KMS-11 (cell line): ENCODE data around the gene UMPS.

Experiments
- H2AFZ ChIP-seq: fragments of 200-600 bp; sonication (generic); 2 replicates; pipeline ENCODE4 v1.6.1; 2016; ENCODE audit warnings: antibody characterized with exemption, mixed run types, low read depth
- H3K27ac ChIP-seq: fragments of 200-600 bp; sonication (generic); 2 replicates; pipeline ENCODE4 v1.6.1; 2016; ENCODE audit warnings: mild to moderate bottlenecking, mixed run types
- H3K27me3 ChIP-seq: fragments of 200-600 bp; sonication (generic); 2 replicates; pipeline ENCODE4 v1.6.1; 2017; ENCODE audit warnings: mild to moderate bottlenecking, low read depth, mixed run types, moderate library complexity; ENCODE audit not compliant: insufficient read depth
- H3K36me3 ChIP-seq: fragments of 200-600 bp; sonication (generic); 2 replicates; pipeline ENCODE4 v1.6.1; 2017; ENCODE audit warnings: mild to moderate bottlenecking, mixed run types; ENCODE audit not compliant: insufficient read depth
- H3K4me1 ChIP-seq: fragments of 200-600 bp; sonication (generic); 2 replicates; pipeline ENCODE4 v1.6.1; 2016; ENCODE audit warnings: mild to moderate bottlenecking, low read depth, mixed run types; ENCODE audit not compliant: poor library complexity, severe bottlenecking
- H3K4me2 ChIP-seq: fragments of 200-600 bp; sonication (generic); 2 replicates; pipeline ENCODE4 v1.7.0; 2016; ENCODE audit warnings: mild to moderate bottlenecking, mixed run types
- H3K4me3 ChIP-seq: fragments of 200-600 bp; sonication (generic); IDR thresholded peaks from 2 replicates; pipeline ENCODE4 v1.6.1; 2017; ENCODE audit warnings: low read depth, low read length, mixed read lengths; ENCODE audit not compliant: insufficient read depth
- H3K79me2 ChIP-seq: fragments of 200-600 bp; sonication (generic); 2 replicates; pipeline ENCODE4 v1.6.1; 2016; ENCODE audit warnings: low read depth, mixed run types; ENCODE audit not compliant: insufficient read depth
- H3K9ac ChIP-seq: fragments of 200-600 bp; sonication (generic); 2 replicates; pipeline ENCODE4 v1.6.1; 2016; ENCODE audit warnings: mild to moderate bottlenecking, mixed run types
- H4K20me1 ChIP-seq: fragments of 200-600 bp; sonication (generic); 2 replicates; pipeline ENCODE4 v1.6.1; 2016; ENCODE audit warnings: mild to moderate bottlenecking, mixed run types; ENCODE audit not compliant: insufficient read depth
- CTCF ChIP-seq: fragments of 200-600 bp; sonication (generic); conservative IDR thresholded peaks from 2 replicates; pipeline ENCODE4 v1.6.1; 2017; ENCODE audit warnings: low read depth, mild to moderate bottlenecking, antibody characterized with exemption, low read length, moderate library complexity, mixed read lengths

Gene UMPS

GRCh38 chr3:124796477-124796876 is 66.2 kb downstream of the UMPS start:
- Histone ChIP-seq H3K4me3 (no peak overlapping the region), H3K9ac (no peak overlapping the region), H3K4me1 (peaks cover 82% of the 10 kb centered on the region), H3K36me3 (no peaks in the 10 kb centered on the region), H3K27me3 (no peaks in the 10 kb centered on the region), H3K79me2 (no peaks in the 10 kb centered on the region), H2AFZ (no peak overlapping the region), H4K20me1 (no peaks in the 10 kb centered on the region), H3K27ac (no peak overlapping the region), H3K4me2 (no peak overlapping the region)
- TF ChIP-seq CTCF = no peak

GRCh38 chr3:124797426-124797945 is 67.2 kb downstream of the UMPS start:
- Histone ChIP-seq H3K27me3 (no peaks in the 10 kb centered on the region), H3K79me2 (no peaks in the 10 kb centered on the region), H3K9ac (no peak overlapping the region), H4K20me1 (no peaks in the 10 kb centered on the region), H3K36me3 (no peaks in the 10 kb centered on the region), H2AFZ (no peak overlapping the region), H3K27ac (no peak overlapping the region), H3K4me2 (no peak overlapping the region), H3K4me1 (peaks cover 82% of the 10 kb centered on the region), H3K4me3 (no peak overlapping the region)
- TF ChIP-seq CTCF = no peak
